GM18508 (cell line): ENCODE measurements around the gene HYKK.
"Not testable (repeated sequence)": the region's sequence is repeated elsewhere in the genome, so short reads cannot be mapped to it uniquely, and the experiment has no call there.

Experiments
- ATAC-seq: cut with Tn5 transposase; IDR thresholded peaks from one replicate; pipeline ENCODE4 v1.9.1; 2021; ENCODE audit warnings: moderate number of reproducible peaks; ENCODE audit not compliant: insufficient read depth, unreplicated experiment

The HYKK gene

GRCh38 chr15:78539464-78540140 is 32.2 kb downstream of the HYKK start:
- not testable (repeated sequence) for ATAC-seq

- peak; percentile 36 for ATAC-seq
These were observed 32.9 kb downstream of the HYKK start, which contains the start of gene PSMA4 for GRCh38 chr15:78540141-78540870. Gene PSMA4, plus strand, starts transcription at chr15:78540444. Its CDS starts 1,484 bp downstream, at chr15:78541928.

- peak; percentile 12 for ATAC-seq
These were observed 33.7 kb downstream of the HYKK start for GRCh38 chr15:78540871-78541743.

GRCh38 chr15:78541744-78542034 is 34.3 kb downstream of the HYKK start:
- ATAC-seq = no peak

- ATAC-seq = no peak
These were observed 35.3 kb downstream of the HYKK start for GRCh38 chr15:78542647-78543046.

GRCh38 chr15:78550194-78550593 is 42.8 kb downstream of the HYKK start:
- no peak for ATAC-seq

GRCh38 chr15:78550815-78551214 is 43.4 kb downstream of the HYKK start:
- ATAC-seq = no peak

- ATAC-seq = no peak
These were observed 44.5 kb downstream of the HYKK start for GRCh38 chr15:78551902-78552301.

GRCh38 chr15:78552597-78552996 is 45.2 kb downstream of the HYKK start:
- no peak for ATAC-seq

- ATAC-seq = not testable (repeated sequence)
These were observed 52.8 kb downstream of the HYKK start for GRCh38 chr15:78560201-78560600.

GRCh38 chr15:78561490-78561889 is 54.1 kb downstream of the HYKK start:
- ATAC-seq = no peak

- no peak for ATAC-seq
These were observed 55.7 kb downstream of the HYKK start for GRCh38 chr15:78563092-78563491.

- ATAC-seq = no peak
These were observed 57.3 kb downstream of the HYKK start for GRCh38 chr15:78564743-78565096.

- ATAC-seq = no peak
These were observed 57.9 kb downstream of the HYKK start, which contains the start of gene CHRNA5 for GRCh38 chr15:78565097-78565950. Gene CHRNA5, plus strand, starts transcription at chr15:78565520. Its CDS starts 200 bp downstream, at chr15:78565720.

- ATAC-seq = no peak
These were observed 58.8 kb downstream of the HYKK start for GRCh38 chr15:78565951-78566774.

GRCh38 chr15:78567531-78567930 is 60.2 kb downstream of the HYKK start:
- no peak for ATAC-seq

GRCh38 chr15:78570710-78571109 is 63.3 kb downstream of the HYKK start:
- no peak for ATAC-seq

GRCh38 chr15:78571382-78571781 is 64.0 kb downstream of the HYKK start:
- no peak for ATAC-seq

- ATAC-seq = no peak
These were observed 66.0 kb downstream of the HYKK start for GRCh38 chr15:78573416-78573815.
